Motor neuron (in vitro differentiated cells): Measurements from ENCODE around the gene DEFB123. TPM values are rescaled to one million over a fixed set of nuclear protein-coding genes. Genes with fewer than 3 reads are reported as not detected.
"Not testable (repeated sequence)": the region's sequence is repeated elsewhere in the genome, so short reads cannot be mapped to it uniquely, and the experiment has no call there.

ENCODE experiments used
- ATAC-seq, 8 experiments: fragments of 200-7000 bp; cut with Tn5 transposase; replicated peaks in 6 of 8; 2 replicates each; pipeline ENCODE4 v1.8.0; 2021; ENCODE audit warnings: mild to moderate bottlenecking in 8 of 8, moderate library complexity in 8 of 8
- H3K27ac ChIP-seq, 2 donors: fragments of 250-450 bp; sonication (Bioruptor Pico); 2 replicates each; pipeline ENCODE4 v1.9.0; 2021; ENCODE audit warnings: antibody characterized with exemption in 2 of 2, mild to moderate bottlenecking in 2 of 2, moderate library complexity in 1 of 2
- H3K4me1 ChIP-seq, 2 donors: fragments of 250-450 bp; sonication (Bioruptor Pico); replicated peaks in 1 of 2; 2 replicates each; pipeline ENCODE4 v1.6.1; 2021; ENCODE audit warnings: antibody characterized with exemption in 2 of 2, mild to moderate bottlenecking in 2 of 2, moderate library complexity in 1 of 2
- H3K4me3 ChIP-seq, 5 donors: fragments of 250-450 bp; sonication (Bioruptor Pico); 2 replicates each; pipeline ENCODE4 v1.9.0; 2021; ENCODE audit warnings: antibody characterized with exemption in 5 of 5, mild to moderate bottlenecking in 5 of 5, moderate library complexity in 4 of 5
- WGBS, 10 experiments: fragments of 450-650 bp; shearing (Covaris generic); methylation state at CpG; one replicate each; pipeline ENCODE4 v1.0.0; 2022; 5-methylcytosine and 5-hydroxymethylcytosine counted together
- in situ Hi-C, 9 experiments: fragments of 400-800 bp; cut with MboI; loops; one replicate each; pipeline ENCODE4 v1.15.0; 2021; ENCODE audit warnings: low sequenced_read_pairs in 9 of 9, low pct_unique_long_range_greater_than_20kb in 2 of 9; ENCODE audit not compliant: unreplicated experiment in 9 of 9
- total RNA-seq, 8 experiments: library from RNA; unstranded; fragments of 300-600 nt; gene quantifications; 2 replicates each; pipeline versions ENCODE4 v1.2.3 to v1.2.4, GENCODE V29; 2022

The DEFB123 gene
- total RNA-seq = not detected

GRCh38 chr20:31440012-31440659 lies at the start of gene DEFB123:
Gene DEFB123 (plus strand): TSS chr20:31440632. CDS start chr20:31440699, 67 bp downstream.
- H3K4me1 ChIP-seq = no peaks in the 10 kb centered on the region
- no peak within 1 kb of the TSS for H3K27ac ChIP-seq
- in situ Hi-C loops = no loop called here
- 20 to 90% (median 70%) methylated on average over 1 to 10 of the region's 16 CpGs for WGBS, 10 experiments
- H3K4me3 ChIP-seq = no peak within 1 kb of the TSS
- no peak for ATAC-seq

- 0 to 28% (median 14%) methylated on average over 1 to 2 of the region's 2 CpGs; no CpG with 5 or more reads in 5 of the 10 experiments for WGBS, 10 experiments
- ATAC-seq = no peak
- Histone ChIP-seq H3K27ac (no peak overlapping the region), H3K4me3 (no peak overlapping the region), H3K4me1 (no peaks in the 10 kb centered on the region)
- in situ Hi-C loops = loop anchor here in 1 of 9 experiments (25.0 kb wide), 1 partner anchor 106 kb away; no protein-coding TSS in a partner anchor
Observed at GRCh38 chr20:31392836-31393235, 47.6 kb upstream of the DEFB123 start.

- H3K4me3 ChIP-seq = no peak overlapping the region
- in situ Hi-C loops = loop anchor here in 1 of 9 experiments (25.0 kb wide), 1 partner anchor 108 kb away; no protein-coding TSS in a partner anchor
- no peak for ATAC-seq
- no peak overlapping the region for H3K27ac ChIP-seq
- 0 to 60% (median 9%) methylated on average over 1 to 3 of the region's 3 CpGs; no CpG with 5 or more reads in 2 of the 10 experiments for WGBS, 10 experiments
- no peaks in the 10 kb centered on the region for H3K4me1 ChIP-seq
Observed at GRCh38 chr20:31394900-31395299, 45.5 kb upstream of the DEFB123 start.

GRCh38 chr20:31403886-31404285 lies 36.5 kb upstream of the DEFB123 start:
- 0 to 40% (median 8%) methylated on average over 1 of the region's 1 CpG; no CpG with 5 or more reads in 6 of the 10 experiments for WGBS, 10 experiments
- in situ Hi-C loops = no loop called here
- no peak overlapping the region for H3K4me3 ChIP-seq
- no peak for ATAC-seq
- H3K4me1 ChIP-seq = no peaks in the 10 kb centered on the region
- no peak overlapping the region for H3K27ac ChIP-seq

- H3K4me3 ChIP-seq = no peak within 1 kb of the TSS
- no peak within 1 kb of the TSS for H3K27ac ChIP-seq
- in situ Hi-C loops = no loop called here
- WGBS, 10 experiments = 0 to 31% (median 4%) methylated on average over 1 to 3 of the region's 3 CpGs; no CpG with 5 or more reads in 1 of the 10 experiments
- H3K4me1 ChIP-seq = no peaks in the 10 kb centered on the region
- no peak for ATAC-seq
Observed at GRCh38 chr20:31406115-31406514, 34.3 kb upstream of the DEFB123 start, which contains the start of gene DEFB121. Gene DEFB121 (minus strand): TSS chr20:31406215. CDS start chr20:31406152, 63 bp downstream.

- no peak for ATAC-seq
- WGBS, 10 experiments = 0 to 20% (median 8%) methylated on average over 1 of the region's 1 CpG; no CpG with 5 or more reads in 2 of the 10 experiments
- in situ Hi-C loops = no loop called here
- Histone ChIP-seq H3K4me1 (no peaks in the 10 kb centered on the region), H3K27ac (no peak overlapping the region), H3K4me3 (no peak overlapping the region)
Observed at GRCh38 chr20:31410011-31410410, 30.4 kb upstream of the DEFB123 start.

- Histone ChIP-seq H3K4me3 (no peak overlapping the region), H3K4me1 (no peaks in the 10 kb centered on the region), H3K27ac (no peak overlapping the region)
- in situ Hi-C loops = no loop called here
- WGBS, 10 experiments = 8 to 52% (median 43%) methylated on average over 2 to 6 of the region's 6 CpGs
- ATAC-seq = peak in 1 of 8 experiments; percentile 34
Observed at GRCh38 chr20:31414381-31414780, 26.1 kb upstream of the DEFB123 start.

GRCh38 chr20:31415653-31416052 lies 24.8 kb upstream of the DEFB123 start:
- H3K4me3 ChIP-seq = no peak overlapping the region
- ATAC-seq = peak in 3 of 8 experiments; percentile 46 to 66 (median 57)
- H3K27ac ChIP-seq = no peak overlapping the region
- WGBS, 10 experiments = 10 to 100% (median 70%) methylated on average over 1 to 2 of the region's 2 CpGs; no CpG with 5 or more reads in 1 of the 10 experiments
- no peaks in the 10 kb centered on the region for H3K4me1 ChIP-seq
- in situ Hi-C loops = no loop called here

- ATAC-seq = no peak
- in situ Hi-C loops = no loop called here
- Histone ChIP-seq H3K4me1 (no peaks in the 10 kb centered on the region), H3K4me3 (no peak overlapping the region), H3K27ac (no peak overlapping the region)
- WGBS, 10 experiments = 26 to 86% (median 71%) methylated on average over 2 to 7 of the region's 7 CpGs; no CpG with 5 or more reads in 1 of the 10 experiments
Observed at GRCh38 chr20:31418307-31418706, 22.1 kb upstream of the DEFB123 start.

GRCh38 chr20:31425797-31426196 lies 14.6 kb upstream of the DEFB123 start:
- no peaks in the 10 kb centered on the region for H3K4me1 ChIP-seq
- H3K4me3 ChIP-seq = no peak overlapping the region
- H3K27ac ChIP-seq = no peak overlapping the region
- in situ Hi-C loops = no loop called here
- no peak for ATAC-seq

- H3K27ac ChIP-seq, ATAC-seq, H3K4me1 ChIP-seq, H3K4me3 ChIP-seq, in situ Hi-C loops: not testable (repeated sequence)
- no CpG with 5 or more reads among the region's 48 CpGs for WGBS, 10 experiments
Observed at GRCh38 chr20:31426891-31427551, 13.4 kb upstream of the DEFB123 start.

GRCh38 chr20:31427576-31427975 lies 12.9 kb upstream of the DEFB123 start:
- H3K4me1 ChIP-seq, H3K4me3 ChIP-seq, ATAC-seq, H3K27ac ChIP-seq, in situ Hi-C loops: not testable (repeated sequence)
- WGBS, 10 experiments = no CpG with 5 or more reads among the region's 31 CpGs

GRCh38 chr20:31430568-31431115 lies 9.8 kb upstream of the DEFB123 start:
- peak in 1 of 8 experiments; percentile 94 for ATAC-seq
- H3K4me3 ChIP-seq = no peak overlapping the region
- in situ Hi-C loops = no loop called here
- no peak overlapping the region for H3K27ac ChIP-seq
- no peaks in the 10 kb centered on the region for H3K4me1 ChIP-seq
- WGBS, 10 experiments = 0 to 80% (median 15%) methylated on average over 1 to 4 of the region's 4 CpGs; no CpG with 5 or more reads in 1 of the 10 experiments
